GM11168 (cell line): ENCODE data around the gene DRD2.

Experiments
- in situ Hi-C: fragments of 300-500 bp; cut with MboI; formaldehyde crosslinking; loops from one replicate; pipeline ENCODE4 v1.12.0; 2022; ENCODE audit warnings: low sequenced_read_pairs; ENCODE audit not compliant: unreplicated experiment

Gene DRD2

DNA sequence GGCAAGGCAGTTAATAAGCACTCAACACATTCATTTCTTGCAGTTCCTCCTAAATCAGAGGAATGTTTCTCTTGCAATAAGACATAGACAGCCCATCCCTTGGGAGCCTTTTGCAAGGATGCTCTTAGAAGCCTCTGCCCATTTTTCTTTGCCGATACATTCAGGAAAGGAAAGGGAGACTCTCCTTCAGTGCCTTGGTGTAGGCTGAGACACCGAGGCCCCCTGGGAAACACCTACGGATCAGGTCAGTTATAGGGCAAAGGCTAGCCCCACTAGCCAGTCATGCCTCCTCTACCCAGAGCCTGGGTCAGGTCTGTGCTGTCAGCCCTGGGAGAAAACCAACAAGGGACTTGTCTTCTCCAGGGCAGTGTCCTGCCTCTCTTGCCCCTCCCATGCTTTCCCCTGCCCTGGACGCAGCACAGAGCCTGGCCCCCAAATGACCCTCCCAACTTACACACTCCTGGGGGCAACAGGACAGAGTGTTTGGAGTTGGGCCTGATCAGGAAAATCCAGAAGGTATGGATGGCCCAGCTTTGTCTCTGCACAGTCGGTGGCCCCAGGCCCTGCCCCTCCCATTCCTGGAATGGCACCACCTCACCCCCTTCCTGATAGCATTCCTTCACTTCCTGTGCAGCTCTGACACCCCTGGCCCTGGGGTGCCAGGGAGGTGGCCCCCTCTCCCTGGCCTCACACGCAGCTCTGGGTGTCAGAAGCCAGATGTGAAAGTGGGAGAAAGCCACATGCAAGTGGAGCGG is 69.3 kb downstream of the DRD2 start:
- in situ Hi-C loops, result no loop called here

- in situ Hi-C loops, result no loop called here
These were observed 70.3 kb downstream of the DRD2 start for GRCh38 chr11:113404859-113405430.

GRCh38 chr11:113401718-113402117 is 73.5 kb downstream of the DRD2 start:
- in situ Hi-C loops, result no loop called here

GRCh38 chr11:113400631-113401230 is 74.5 kb downstream of the DRD2 start:
- in situ Hi-C loops, result no loop called here

- in situ Hi-C loops, result no loop called here
These were observed 76.3 kb downstream of the DRD2 start for GRCh38 chr11:113398669-113399430.

DNA sequence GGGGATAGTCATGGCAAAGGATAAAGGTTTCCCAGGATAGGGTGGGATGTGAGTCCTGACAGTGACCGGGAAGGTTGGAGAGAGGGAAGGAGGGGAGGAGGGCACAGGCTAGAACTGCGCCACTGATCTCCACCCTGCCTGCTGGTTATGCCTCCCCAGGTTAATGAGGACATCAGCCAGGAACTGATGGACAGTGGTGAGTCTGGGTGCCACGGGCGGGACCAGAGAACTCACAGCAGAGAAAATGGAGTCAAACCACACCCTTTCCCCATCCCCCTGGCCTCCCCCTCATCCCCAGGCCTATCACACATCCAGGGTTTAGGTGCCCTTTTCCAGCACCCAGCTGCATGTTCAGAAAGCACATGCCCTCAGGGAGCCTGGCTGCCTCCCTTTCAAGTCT is 77.4 kb downstream of the DRD2 start:
- in situ Hi-C loops, result no loop called here

GRCh38 chr11:113397212-113397611 is 78.0 kb downstream of the DRD2 start:
- in situ Hi-C loops, result no loop called here

GRCh38 chr11:113396690-113397089 is 78.5 kb downstream of the DRD2 start:
- in situ Hi-C loops, result no loop called here

- in situ Hi-C loops, result no loop called here
These were observed 79.3 kb downstream of the DRD2 start for GRCh38 chr11:113395782-113396336.

GRCh38 chr11:113394919-113395318 is 80.3 kb downstream of the DRD2 start:
- in situ Hi-C loops, result no loop called here

- in situ Hi-C loops, result no loop called here
These were observed 81.7 kb downstream of the DRD2 start for GRCh38 chr11:113393501-113393985.

DNA sequence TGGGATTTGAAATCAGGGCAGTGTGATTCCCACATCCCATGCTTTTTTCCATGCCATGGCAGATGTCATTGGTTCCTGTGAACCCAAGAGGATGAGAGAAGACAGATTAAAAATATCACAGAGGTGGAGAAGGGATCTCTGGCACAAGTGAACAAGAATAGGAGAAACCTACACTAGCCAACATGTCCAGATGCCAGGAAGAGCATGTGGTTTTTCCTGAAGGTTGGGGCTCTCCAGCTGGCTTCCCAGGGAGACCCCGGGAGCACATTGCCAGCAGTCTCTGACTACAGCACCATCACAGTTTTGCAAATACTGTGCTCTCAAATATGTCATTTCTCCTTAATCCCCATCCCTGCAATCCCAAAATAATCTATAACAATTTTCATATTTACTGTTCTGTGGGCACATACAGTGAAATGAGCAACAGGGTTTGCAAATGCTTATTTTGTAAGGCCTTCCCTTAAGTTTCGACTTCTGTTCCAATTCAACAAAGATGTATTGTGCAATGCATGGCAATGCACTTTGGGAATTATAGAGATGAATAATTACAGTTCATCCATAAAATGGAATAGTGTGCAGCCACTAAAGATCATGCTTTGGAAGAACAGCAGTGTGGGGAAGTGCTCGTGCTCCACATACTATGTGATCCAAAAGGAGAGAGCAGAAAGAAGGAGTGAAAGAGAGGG is 82.8 kb downstream of the DRD2 start:
- in situ Hi-C loops, result no loop called here

DNA sequence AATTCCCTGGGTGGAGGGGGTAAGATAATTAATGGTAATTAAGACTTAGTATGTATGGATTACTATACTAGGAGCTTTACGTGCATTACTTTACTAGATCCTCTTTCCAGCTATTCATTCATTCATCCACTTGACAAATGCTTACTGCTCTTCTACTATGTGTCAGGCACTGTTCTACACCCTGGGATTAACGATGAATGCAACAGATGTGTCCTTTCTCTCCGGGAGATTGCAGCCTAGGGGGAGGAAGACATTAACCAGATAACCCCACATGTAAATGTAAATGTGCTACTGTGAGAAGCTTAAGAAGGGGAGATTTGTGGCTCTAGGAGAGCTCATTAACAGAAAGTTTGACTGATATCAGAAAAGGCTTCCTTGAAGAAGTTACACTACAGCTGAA is 85.9 kb downstream of the DRD2 start:
- in situ Hi-C loops, result no loop called here

- in situ Hi-C loops, result no loop called here
These were observed 87.5 kb downstream of the DRD2 start, which contains the start of gene ANKK1 for GRCh38 chr11:113387605-113388211. ANKK1 (plus strand) TSS chr11:113387779; CDS start chr11:113387885, 106 bp downstream.

DNA sequence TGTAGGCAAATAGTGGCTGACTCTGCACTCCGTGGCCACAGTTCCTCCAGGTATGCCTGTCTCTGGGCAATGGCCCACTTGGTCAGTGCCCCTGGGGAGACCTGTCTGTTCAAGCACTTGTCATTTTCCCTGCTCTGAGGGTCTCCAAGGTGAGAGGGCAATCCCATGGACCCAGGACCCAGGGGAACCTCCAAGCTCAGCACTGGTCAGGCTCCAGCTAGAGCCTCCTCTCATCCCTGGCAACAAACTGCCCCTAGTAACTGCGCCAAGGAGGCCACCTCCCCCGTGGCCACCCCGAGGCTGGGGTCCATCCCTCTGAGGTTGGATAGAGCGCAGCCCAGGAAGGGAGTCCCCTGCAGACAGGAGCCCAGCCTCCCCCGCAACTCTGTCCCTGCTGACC is 88.3 kb downstream of the DRD2 start:
- in situ Hi-C loops, result no loop called here

- in situ Hi-C loops, result no loop called here
These were observed 89.4 kb downstream of the DRD2 start for GRCh38 chr11:113385749-113386148.

DNA sequence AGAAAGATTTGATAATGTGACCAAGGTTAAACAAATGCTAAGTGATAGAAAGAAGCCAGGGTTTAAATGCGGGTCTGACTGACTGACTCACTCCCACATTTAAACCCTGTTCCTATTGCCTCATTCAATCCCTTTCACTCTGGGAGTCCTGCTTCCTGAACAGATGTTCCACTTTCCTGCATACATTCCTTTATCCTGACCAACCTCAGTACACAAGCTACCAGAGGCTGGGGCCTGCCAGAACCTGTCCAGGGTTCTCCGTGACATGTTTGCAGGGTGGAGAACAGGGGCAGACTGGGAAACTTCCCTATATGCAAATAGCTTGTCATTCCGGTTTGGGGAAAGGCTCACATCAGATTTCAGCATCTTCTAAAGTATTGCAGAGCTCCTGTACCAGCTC is 90.6 kb downstream of the DRD2 start:
- in situ Hi-C loops, result no loop called here

DNA sequence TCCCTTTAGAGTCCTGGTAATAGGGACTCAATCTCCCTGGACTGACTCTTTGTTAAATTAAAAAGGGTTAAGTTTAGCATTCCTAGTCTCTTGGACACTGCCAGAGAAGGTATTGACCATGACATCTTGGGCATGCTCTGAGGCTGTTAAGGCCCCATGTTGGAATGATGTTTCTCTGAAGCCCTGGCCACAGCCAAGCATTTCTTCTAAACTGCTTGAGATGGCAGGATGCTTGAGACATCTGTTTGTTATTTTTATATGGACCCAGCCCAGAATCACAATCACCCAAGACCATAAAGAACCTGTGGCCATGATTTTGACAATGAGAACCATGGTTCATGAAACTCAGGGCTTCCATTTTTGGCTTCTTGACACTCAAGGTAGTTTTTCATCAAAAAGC is 93.1 kb downstream of the DRD2 start:
- in situ Hi-C loops, result no loop called here

DNA sequence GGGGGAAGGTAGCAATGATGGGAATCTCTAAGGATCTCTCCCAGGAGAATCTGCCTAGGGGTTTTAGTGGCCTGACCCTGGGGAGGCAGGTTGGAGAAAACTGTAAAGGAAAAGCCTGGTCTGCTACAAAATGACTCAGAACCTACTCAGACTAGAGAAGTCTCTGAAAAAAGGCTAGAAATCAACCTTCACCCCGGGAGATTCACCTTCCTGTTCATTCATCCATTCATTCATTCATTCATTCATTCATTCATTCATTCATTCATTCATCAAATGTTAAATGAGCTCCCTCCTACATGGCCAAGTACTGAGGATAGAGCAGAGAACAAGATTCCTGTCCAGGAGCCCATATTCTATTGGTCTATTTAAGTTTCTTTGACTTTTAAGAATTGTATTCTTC is 96.5 kb downstream of the DRD2 start:
- in situ Hi-C loops, result no loop called here
